ENCODE data around the gene ALX3.

ALX3 gene

GRCh38 chr1:110070671-110071242, at the start of gene ALX3:
TSS of gene ALX3 (minus strand) at chr1:110070672. CDS start at chr1:110070612, 60 bp downstream.
- DNase-seq (ENCODE audit: low spot score) = no peak
- TF ChIP-seq, protein P1, sequence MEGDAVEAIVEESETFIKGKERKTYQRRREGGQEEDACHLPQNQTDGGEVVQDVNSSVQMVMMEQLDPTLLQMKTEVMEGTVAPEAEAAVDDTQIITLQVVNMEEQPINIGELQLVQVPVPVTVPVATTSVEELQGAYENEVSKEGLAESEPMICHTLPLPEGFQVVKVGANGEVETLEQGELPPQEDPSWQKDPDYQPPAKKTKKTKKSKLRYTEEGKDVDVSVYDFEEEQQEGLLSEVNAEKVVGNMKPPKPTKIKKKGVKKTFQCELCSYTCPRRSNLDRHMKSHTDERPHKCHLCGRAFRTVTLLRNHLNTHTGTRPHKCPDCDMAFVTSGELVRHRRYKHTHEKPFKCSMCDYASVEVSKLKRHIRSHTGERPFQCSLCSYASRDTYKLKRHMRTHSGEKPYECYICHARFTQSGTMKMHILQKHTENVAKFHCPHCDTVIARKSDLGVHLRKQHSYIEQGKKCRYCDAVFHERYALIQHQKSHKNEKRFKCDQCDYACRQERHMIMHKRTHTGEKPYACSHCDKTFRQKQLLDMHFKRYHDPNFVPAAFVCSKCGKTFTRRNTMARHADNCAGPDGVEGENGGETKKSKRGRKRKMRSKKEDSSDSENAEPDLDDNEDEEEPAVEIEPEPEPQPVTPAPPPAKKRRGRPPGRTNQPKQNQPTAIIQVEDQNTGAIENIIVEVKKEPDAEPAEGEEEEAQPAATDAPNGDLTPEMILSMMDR (IDR thresholded peaks at IDR 0.05; ENCODE audit: extremely low read depth, insufficient read depth, missing control alignments) = no peak
- in situ Hi-C loops (cut with MboI; ENCODE audit: low pct_unique_long_range_greater_than_20kb, low sequenced_read_pairs, unreplicated experiment) = no loop called here

DNA sequence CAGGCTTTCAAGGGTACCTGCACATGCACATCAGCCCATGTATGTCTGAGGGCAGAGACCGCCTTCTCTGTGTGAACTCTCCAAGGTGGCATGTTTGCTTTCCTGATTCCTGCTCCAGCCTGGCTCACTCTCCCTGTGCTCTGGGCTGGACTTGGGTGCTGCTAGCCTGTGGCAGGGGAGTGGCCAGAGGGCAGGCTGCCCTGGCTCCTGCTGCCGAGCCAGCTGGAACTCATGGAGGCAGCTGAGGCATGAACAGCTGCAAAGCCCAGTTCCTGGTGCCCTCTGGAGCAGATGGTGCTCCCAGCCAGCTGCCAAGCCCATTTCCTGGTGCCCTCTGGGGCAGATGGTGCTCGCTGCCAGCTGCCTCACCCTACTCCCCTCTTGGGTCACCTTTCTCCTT, 49.4 kb upstream of the ALX3 start:
- no peak for DNase-seq (ENCODE audit: low spot score)
- TF ChIP-seq, protein P1 (IDR thresholded peaks at IDR 0.05; ENCODE audit: extremely low read depth, insufficient read depth, missing control alignments) = no peak
- in situ Hi-C loops (cut with MboI; ENCODE audit: low pct_unique_long_range_greater_than_20kb, low sequenced_read_pairs, unreplicated experiment) = no loop called here

DNA sequence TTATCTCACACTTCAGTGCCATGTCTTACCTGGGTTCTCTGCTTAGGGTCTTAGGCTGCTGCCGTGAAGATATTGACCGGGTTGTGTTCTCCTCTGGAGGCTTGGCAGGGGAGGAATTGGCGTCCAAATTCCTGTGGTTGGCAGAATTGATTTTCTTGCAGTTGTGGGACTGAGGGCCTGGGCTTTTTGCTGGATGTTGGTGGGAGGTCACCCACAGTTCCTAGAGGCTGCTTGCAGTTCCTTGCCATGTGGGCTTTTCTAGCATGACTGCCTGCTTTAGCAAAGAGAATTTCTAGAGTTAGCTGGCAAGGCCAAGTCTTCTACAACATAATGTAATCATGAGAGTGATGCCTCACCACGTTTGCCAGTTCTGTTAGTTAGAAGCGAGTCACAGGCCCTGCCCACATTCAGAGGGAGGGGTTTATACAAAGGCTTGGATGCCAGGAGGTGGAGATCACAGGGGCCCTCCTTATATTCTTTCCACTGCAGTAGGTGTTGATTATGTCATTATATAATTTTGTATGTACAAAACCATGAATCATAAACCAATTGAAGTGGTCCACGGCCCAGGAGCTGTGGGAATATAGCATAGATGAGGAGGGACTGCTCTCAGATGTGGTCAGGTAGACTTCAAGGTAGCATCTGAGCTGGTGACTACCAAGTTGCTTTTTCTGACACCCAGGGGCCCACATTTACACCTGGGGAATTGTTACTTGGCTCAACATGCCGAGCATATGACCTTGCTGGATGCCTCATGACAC, 48.3 kb upstream of the ALX3 start:
- in situ Hi-C loops (cut with MboI; ENCODE audit: low pct_unique_long_range_greater_than_20kb, low sequenced_read_pairs, unreplicated experiment) = no loop called here
- DNase-seq (ENCODE audit: low spot score) = no peak

GRCh38 chr1:110114784-110115183, 44.3 kb upstream of the ALX3 start:
- no peak for DNase-seq (ENCODE audit: low spot score)
- TF ChIP-seq, protein P1 (IDR thresholded peaks at IDR 0.05; ENCODE audit: extremely low read depth, insufficient read depth, missing control alignments) = no peak
- in situ Hi-C loops (cut with MboI; ENCODE audit: low pct_unique_long_range_greater_than_20kb, low sequenced_read_pairs, unreplicated experiment) = no loop called here

More for the DNA sequence above, 48.3 kb upstream of the ALX3 start:
- TF ChIP-seq, protein P1 (IDR thresholded peaks at IDR 0.05; ENCODE audit: extremely low read depth, insufficient read depth, missing control alignments) = no peak

DNA sequence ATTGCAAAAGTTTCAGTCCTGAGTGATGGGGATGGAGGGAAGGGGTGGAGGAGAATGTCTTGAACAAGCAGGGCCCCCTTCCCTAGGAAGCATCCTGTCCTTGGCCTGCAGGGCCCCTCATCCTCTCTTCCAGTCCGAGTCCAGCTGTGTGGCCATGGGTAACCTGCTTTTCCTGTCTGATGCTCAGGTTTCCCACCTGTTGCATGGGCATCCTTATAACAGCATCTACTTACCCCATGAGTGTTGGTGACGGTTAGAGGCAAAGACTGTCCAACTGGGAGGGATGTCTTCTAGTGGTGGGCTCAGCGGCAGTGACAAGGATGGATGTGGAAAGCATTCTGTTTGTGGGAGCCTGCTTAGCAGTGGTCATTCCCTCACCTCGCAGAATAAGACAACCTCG, 43.7 kb upstream of the ALX3 start:
- in situ Hi-C loops (cut with MboI; ENCODE audit: low pct_unique_long_range_greater_than_20kb, low sequenced_read_pairs, unreplicated experiment) = no loop called here
- TF ChIP-seq, protein P1 (IDR thresholded peaks at IDR 0.05; ENCODE audit: extremely low read depth, insufficient read depth, missing control alignments) = no peak
- no peak for DNase-seq (ENCODE audit: low spot score)

DNA sequence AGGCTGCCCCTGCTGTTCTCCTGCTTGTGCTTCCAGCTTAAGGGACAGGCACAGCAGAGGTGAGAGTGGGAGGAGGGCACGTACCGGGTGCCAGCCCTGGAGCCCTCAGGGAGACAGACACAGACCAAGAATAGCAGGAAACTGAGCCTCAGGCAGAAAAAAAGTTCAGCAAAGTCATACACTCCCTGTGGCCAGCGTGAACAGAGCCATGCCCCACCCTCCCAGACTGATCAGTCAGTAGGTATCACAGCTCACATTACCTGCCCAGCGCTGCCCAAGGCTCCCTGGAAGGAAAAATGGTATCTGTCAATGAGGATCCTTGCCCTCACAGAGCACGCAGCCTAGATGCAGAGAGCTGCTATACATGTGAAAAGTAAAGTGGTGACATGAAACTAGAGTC, 43.1 kb upstream of the ALX3 start:
- TF ChIP-seq, protein P1 (IDR thresholded peaks at IDR 0.05; ENCODE audit: extremely low read depth, insufficient read depth, missing control alignments) = no peak
- DNase-seq (ENCODE audit: low spot score) = no peak
- in situ Hi-C loops (cut with MboI; ENCODE audit: low pct_unique_long_range_greater_than_20kb, low sequenced_read_pairs, unreplicated experiment) = no loop called here

Measured in GM13977 (cell line).